ENCODE measurements around the gene OPCML.

The OPCML gene

DNA sequence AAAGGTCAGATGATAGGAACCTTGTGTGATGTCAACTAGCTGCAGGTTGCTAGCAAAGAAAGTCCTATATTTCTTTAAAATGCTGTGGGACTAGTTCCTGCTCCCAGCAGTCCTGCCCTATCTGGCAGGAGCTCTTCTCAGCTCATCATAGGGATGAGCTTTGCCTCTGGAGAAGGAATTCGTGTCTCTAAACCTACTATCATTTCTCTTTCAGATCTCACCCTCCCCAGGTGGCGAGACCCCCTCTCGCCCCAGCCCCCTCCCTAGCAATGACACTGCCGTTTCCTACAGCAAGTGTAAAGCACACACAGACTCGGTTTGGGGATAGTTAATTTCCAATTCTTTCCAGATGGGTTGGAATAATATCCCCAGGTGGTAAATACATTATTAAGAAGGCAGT is 533.3 kb downstream of the OPCML start:
- DNase-seq (ENCODE audit: low read depth in 1 of 2, low spot score in 1 of 2): no peak

DNA sequence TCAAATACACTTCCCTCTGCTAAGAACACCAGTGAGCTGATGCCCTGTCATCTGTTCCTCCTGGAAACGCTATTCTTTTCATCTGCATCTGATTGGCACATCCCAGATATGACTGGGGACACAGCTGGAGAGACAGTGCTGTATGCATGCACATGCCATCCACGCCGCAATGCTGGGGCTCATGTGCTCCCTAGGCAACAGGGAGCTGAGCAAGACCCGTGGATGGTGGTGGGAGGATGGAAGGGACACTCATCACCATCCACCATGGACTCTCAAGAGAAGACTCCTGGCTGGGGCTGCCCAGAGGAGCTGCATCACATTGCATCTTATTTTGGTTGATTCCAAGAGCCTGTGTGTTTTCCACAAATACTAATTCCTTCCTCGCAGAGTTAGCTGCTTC is 534.9 kb downstream of the OPCML start:
- DNase-seq (ENCODE audit: low read depth in 1 of 2, low spot score in 1 of 2): no peak

GRCh38 chr11:132994966-132995365 is 537.3 kb downstream of the OPCML start:
- DNase-seq (ENCODE audit: low read depth in 1 of 2, low spot score in 1 of 2): no peak

GRCh38 chr11:132993991-132994502 is 538.3 kb downstream of the OPCML start:
- no peak for DNase-seq (ENCODE audit: low read depth in 1 of 2, low spot score in 1 of 2)

DNA sequence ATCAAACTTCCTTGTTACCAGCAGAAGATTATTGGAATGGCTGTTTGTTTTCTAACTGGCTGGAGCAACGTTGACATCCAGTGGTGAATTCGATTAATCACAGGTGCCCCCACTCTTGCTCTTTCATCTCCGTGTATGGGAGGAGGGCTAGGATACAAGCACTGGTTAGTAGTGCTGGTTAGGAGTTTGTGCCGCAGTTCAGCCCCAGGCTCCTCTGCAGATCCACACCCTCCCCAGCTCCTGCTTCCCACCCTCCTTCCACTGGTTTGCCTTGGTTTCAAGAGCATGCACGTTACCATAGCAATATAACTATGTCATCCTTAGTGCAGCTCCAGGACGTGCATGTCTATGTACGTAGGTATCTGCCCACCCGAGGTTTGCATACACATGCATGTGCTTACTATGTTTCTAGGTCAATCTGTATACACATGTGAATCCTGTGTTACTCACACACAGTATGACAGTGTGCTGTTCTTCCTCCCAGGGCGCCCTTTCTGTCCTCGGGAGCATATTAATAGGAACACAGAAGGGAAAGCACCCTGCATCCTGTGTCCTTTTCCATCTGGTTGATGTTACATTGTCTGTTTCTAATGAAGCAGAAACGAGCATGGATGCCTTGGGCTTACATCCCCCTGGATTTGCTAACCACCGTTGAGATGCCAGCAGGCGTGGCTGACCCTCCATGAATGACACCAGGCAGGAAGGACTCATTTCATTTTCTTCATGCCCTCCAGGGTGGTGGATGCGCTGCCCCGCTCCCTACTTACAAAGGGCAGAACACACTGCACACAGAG is 539.3 kb downstream of the OPCML start:
- DNase-seq (ENCODE audit: low read depth in 1 of 2, low spot score in 1 of 2): no peak

GRCh38 chr11:132988411-132988810 is 543.9 kb downstream of the OPCML start:
- DNase-seq (ENCODE audit: low read depth in 1 of 2, low spot score in 1 of 2): no peak

DNA sequence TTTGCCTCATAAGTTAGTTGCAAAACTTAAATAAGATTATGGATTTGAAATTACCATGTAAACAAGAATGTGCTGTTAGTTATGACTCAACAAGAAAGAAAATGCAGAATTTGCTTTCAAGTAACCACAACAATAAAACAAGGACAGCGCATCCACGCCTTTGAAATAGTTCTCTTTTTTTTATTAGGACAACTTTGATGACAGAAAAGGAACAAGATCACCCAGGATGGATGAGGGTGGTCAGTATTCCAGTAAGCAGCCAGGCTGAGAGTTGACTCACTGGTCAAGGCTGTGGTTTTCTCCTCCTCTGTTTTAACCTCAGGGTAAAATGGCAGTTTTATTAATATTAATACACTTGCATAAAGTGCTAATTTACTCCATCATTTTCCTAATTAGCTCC is 544.4 kb downstream of the OPCML start:
- DNase-seq (ENCODE audit: low read depth in 1 of 2, low spot score in 1 of 2): no peak

- DNase-seq (ENCODE audit: low read depth in 1 of 2, low spot score in 1 of 2): no peak
These were observed 548.7 kb downstream of the OPCML start for GRCh38 chr11:132983641-132983978.

DNA sequence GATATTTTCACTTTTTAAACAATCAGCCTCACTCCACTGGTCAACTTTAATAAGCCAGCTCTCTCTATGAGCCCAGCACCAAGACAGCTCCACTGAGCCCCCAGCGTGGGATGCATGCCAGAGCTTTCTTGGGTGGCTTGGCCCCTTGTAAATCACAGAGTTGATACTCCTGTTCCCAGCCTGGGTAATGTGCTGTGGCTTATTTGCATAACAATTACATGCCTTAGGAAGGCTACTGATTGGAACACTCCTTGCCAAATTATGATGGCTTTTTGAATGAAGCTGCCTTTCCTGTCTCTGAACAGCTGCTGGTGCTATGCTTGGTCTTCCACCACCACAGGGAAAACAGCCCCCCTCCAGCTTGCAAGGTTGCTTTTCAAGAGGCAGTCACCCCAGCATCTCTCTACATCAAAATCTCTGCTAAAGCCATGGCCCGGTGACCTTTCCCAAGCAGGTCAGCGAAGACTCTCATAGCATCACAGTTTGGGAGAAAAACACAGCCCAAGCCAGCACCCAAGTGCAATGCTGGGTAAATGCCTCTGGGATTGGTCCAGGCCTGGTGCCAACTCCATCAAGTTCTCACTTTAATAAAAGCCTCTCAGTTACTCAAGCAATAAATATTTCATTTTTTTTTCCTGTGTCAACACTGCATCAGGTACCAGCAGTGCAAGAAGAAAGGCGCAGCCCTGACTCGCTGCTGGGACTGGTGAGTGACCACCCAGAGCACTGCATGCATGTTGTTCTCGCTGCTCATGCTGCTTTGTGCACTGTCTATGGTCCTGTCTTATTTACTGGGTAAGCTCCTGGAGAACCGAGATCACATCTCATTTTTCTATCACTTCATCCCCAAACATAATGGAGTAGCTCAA is 549.3 kb downstream of the OPCML start:
- no peak for DNase-seq (ENCODE audit: low read depth in 1 of 2, low spot score in 1 of 2)

GRCh38 chr11:132981131-132981956 is 551.0 kb downstream of the OPCML start:
- no peak for DNase-seq (ENCODE audit: low read depth in 1 of 2, low spot score in 1 of 2)

DNA sequence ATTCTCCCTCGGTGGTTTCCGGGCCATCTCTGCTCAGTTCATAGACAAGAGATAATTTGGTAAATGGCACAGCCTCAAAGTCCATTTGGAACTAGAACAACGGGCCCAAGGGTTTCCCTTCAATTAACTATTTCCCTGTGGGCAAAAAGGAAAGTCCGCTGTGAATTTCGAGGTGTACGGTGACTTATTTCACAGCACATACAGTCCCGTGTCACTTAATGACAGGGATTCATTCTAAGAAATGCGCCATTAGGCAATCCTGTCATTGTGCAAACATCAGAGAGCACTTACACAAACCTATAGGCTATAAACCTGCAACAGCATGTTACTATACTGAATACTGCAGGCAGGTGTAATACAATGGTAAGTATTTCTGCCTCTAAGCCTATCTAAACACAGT is 551.6 kb downstream of the OPCML start:
- no peak for DNase-seq (ENCODE audit: low read depth in 1 of 2, low spot score in 1 of 2)

GRCh38 chr11:132977746-132978145 is 554.6 kb downstream of the OPCML start:
- DNase-seq (ENCODE audit: low read depth in 1 of 2, low spot score in 1 of 2): no peak

GRCh38 chr11:132977241-132977640 is 555.1 kb downstream of the OPCML start:
- DNase-seq (ENCODE audit: low read depth in 1 of 2, low spot score in 1 of 2): no peak

- no peak for DNase-seq (ENCODE audit: low read depth in 1 of 2, low spot score in 1 of 2)
These were observed 556.2 kb downstream of the OPCML start for GRCh38 chr11:132976115-132976514.

DNA sequence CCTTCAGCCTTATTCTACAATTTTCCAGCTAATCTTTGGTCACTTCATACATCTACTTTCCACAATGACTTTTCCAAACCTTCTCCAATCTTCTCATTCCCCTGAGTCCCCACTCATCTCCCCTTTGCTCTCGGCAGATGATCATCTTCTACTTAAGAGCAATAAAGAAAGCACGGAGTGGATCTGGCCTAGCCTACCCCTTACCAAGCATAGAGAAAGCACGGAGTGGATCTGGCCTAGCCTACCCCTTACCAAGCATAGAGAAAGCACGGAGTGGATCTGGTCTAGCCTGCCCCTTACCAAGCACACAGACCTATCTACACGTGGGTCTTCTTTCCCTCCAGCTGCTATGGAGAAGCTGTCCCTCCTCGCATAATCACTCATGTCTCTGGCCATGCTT is 558.6 kb downstream of the OPCML start:
- no peak for DNase-seq (ENCODE audit: low read depth in 1 of 2, low spot score in 1 of 2)

DNA sequence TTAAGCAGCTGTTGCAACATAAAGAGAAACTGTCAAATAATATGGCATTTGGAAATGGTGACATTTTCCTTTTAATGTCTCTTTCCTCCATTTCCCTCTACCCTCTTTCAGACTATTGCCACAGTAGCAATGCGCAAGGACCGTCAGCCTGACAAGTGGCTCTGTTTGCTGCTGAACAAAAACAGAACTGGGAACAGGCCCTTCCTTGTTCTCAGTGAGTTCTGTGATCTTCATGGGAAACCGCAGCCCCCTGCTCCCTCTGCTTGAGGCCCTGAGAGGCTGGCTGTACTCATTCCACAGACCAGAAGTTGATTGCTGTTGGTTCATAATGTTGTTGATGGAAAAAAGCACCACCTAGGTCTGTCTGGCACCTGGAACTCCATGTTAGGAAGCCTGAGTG is 559.7 kb downstream of the OPCML start:
- DNase-seq (ENCODE audit: low read depth in 1 of 2, low spot score in 1 of 2): no peak

- DNase-seq (ENCODE audit: low read depth in 1 of 2, low spot score in 1 of 2): no peak
These were observed 561.0 kb downstream of the OPCML start for GRCh38 chr11:132971351-132971750.

DNA sequence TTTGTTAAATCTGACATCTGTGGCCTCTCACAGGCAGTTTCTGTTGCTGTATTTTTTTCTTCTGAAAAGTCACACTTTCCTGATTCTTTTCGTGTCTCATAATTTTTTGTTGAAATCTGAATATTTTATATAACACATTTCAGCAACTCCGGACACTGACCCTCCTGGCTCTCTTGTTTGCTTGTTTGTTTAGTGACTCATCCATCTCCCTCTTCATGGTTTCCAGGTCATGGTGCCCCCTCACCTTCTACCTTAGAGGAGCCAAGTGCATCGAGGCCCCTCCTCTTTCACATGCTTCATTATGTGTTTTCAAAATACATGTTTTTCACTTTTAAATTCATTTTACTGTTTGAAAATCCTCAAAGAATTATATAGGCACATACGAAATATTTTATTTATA is 562.4 kb downstream of the OPCML start:
- no peak for DNase-seq (ENCODE audit: low read depth in 1 of 2, low spot score in 1 of 2)

GRCh38 chr11:132962041-132962440 is 570.3 kb downstream of the OPCML start:
- no peak for DNase-seq (ENCODE audit: low read depth in 1 of 2, low spot score in 1 of 2)

DNA sequence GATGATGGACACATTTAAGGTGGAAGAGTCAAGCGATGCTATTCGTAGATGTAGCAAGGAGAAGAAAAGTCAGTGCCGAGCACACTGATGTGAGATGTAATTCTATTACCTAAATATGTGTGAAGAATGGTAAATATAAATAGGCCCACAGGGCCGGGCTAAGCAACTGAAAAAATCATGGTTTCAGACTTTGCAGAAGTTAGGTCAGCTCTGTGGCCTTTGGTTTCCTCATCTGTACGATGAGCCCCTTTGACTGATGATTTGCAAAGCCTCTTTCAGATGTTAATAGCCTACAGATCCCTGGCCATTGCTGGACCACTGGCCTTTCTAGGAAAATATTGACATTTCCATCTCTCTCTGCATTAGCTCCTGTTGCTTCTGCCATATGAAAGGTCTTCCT is 570.8 kb downstream of the OPCML start:
- no peak for DNase-seq (ENCODE audit: low read depth in 1 of 2, low spot score in 1 of 2)

DNA sequence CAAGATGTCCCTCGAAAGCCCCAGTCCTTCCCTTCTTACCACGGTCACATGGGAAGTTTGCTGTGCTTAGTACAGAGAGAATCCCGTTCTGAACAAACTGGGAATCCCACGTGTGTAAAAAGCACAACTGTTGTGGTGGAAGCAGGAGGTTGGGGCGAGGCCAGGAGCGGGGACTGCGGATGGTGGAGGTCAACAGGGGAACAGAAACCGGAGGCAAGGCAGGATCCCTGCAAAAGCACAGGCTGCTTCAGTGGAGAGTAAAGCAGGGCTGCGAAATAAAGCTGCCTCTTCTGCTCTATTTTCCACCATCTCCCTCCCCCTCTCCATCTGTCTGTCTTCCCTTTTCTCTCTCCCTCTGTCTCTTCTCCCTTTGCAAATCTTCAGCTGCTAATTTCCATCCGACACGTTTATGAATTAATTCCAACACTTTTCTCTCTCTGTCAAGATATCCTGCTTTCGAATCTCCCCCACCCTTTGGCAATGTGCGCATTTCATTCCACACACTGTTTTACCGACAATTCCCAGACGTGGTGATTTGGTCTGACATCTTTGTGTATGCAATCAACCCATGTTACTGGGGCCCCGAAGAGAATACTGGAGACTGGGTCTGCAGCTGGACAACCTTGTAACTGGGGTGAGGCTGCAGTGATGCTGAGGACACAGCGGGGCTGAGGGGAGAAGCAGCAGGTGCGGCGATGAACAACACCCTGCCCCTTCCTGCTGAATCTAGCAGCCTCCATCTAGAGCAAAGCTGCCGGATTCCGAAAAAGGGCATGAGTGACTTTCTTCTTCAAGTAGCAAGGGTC is 571.8 kb downstream of the OPCML start:
- DNase-seq (ENCODE audit: low read depth in 1 of 2, low spot score in 1 of 2): no peak

All from stimulated activated CD4-positive, alpha-beta T cell treated with anti-CD3 and anti-CD28 coated beads, Interleukin-15, amount 100 ng/mL, for 1 hour (primary cell).